GM12891 (cell line): Measurements from ENCODE around the gene SYNCRIP.

Experiments
- POLR2A ChIP-seq: IDR thresholded peaks from 2 replicates; pipeline ENCODE4 v1.6.1; 2011; ENCODE audit warnings: low read depth, low read length, control low read depth
- POLR2AphosphoS5 ChIP-seq: IDR thresholded peaks from 2 replicates; pipeline ENCODE4 v1.6.1; 2011; ENCODE audit warnings: low read depth, low read length, control low read depth
- POU2F2 ChIP-seq: IDR thresholded peaks from 2 replicates; pipeline ENCODE4 v1.6.1; 2011; ENCODE audit warnings: low read depth, mild to moderate bottlenecking, control low read depth, low read length, moderate library complexity
- SPI1 ChIP-seq: IDR thresholded peaks from 2 replicates; pipeline ENCODE4 v1.6.1; 2011; ENCODE audit warnings: low read depth, low read length, control low read depth
- TAF1 ChIP-seq: IDR thresholded peaks from 2 replicates; pipeline ENCODE4 v1.6.1; 2011; ENCODE audit warnings: low read depth, low read length, control low read depth

DNA sequence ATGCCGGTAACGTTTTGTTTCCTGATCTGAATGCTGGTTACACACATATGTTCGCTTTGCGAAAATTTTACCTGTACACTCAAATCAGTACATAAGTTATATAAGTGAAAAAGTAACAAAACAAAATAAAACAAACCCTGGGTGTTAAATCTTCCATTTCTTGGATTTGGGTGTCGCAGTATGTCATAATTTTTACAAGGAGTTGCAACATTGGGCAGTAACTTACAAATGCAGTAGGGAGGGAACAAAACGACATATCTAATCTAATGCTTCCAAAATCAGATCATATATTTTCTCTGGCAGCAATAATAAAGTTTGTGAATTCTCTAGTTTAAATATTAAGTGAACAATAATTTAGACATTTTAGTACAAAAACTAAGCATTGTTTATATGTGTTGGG is 74.3 kb downstream of the SYNCRIP start:
- TF ChIP-seq POLR2A = no peak
- no peak for TF ChIP-seq TAF1
- TF ChIP-seq POLR2AphosphoS5 = no peak
- no peak for TF ChIP-seq SPI1
- no peak for TF ChIP-seq POU2F2
